Activated CD4-positive, alpha-beta T cell treated with anti-CD3 and anti-CD28 coated beads for 48 hours (primary cell): ENCODE results near the gene ANKRD31.
"Not testable (repeated sequence)": the region's sequence is repeated elsewhere in the genome, so short reads cannot be mapped to it uniquely, and the experiment has no call there.

Source experiments
- DNase-seq: peaks from one replicate; pipeline ENCODE4 v3.0.0-alpha.2; 2020

ANKRD31 gene

GRCh38 chr5:75236322-75237316 is at the start of gene ANKRD31:
TSS of gene ANKRD31 (minus strand) at chr5:75236878. CDS start at chr5:75236686, 192 bp downstream.
- peak; percentile 90 for DNase-seq

- no peak for DNase-seq
Observed at GRCh38 chr5:75286211-75286773, 49.6 kb upstream of the ANKRD31 start.

GRCh38 chr5:75282581-75282980 is 45.9 kb upstream of the ANKRD31 start:
- no peak for DNase-seq

GRCh38 chr5:75281716-75282465 is 45.2 kb upstream of the ANKRD31 start:
- DNase-seq = no peak

GRCh38 chr5:75279321-75279720 is 42.6 kb upstream of the ANKRD31 start:
- DNase-seq = no peak

GRCh38 chr5:75277463-75277862 is 40.8 kb upstream of the ANKRD31 start:
- no peak for DNase-seq

- no peak for DNase-seq
Observed at GRCh38 chr5:75275756-75276155, 39.1 kb upstream of the ANKRD31 start.

GRCh38 chr5:75275147-75275546 is 38.5 kb upstream of the ANKRD31 start:
- no peak for DNase-seq

GRCh38 chr5:75274486-75274885 is 37.8 kb upstream of the ANKRD31 start:
- DNase-seq = no peak

GRCh38 chr5:75270605-75271004 is 33.9 kb upstream of the ANKRD31 start:
- not testable (repeated sequence) for DNase-seq

GRCh38 chr5:75265731-75266130 is 29.1 kb upstream of the ANKRD31 start:
- DNase-seq = no peak

GRCh38 chr5:75262271-75262670 is 25.6 kb upstream of the ANKRD31 start:
- DNase-seq = no peak

- no peak for DNase-seq
Observed at GRCh38 chr5:75260708-75261107, 24.0 kb upstream of the ANKRD31 start.

GRCh38 chr5:75250452-75250851 is 13.8 kb upstream of the ANKRD31 start:
- DNase-seq = not testable (repeated sequence)

- DNase-seq = no peak
Observed at GRCh38 chr5:75245023-75245422, 8.3 kb upstream of the ANKRD31 start.

GRCh38 chr5:75243510-75243909 is 6.8 kb upstream of the ANKRD31 start:
- DNase-seq = no peak

- DNase-seq = no peak
Observed at GRCh38 chr5:75243100-75243499, 6.4 kb upstream of the ANKRD31 start.

- DNase-seq = no peak
Observed at GRCh38 chr5:75242067-75242466, 5.4 kb upstream of the ANKRD31 start.

GRCh38 chr5:75239681-75240080 is 3.0 kb upstream of the ANKRD31 start:
- DNase-seq = no peak

GRCh38 chr5:75235711-75236110 is 967 bp downstream of the ANKRD31 start:
- DNase-seq = no peak

- DNase-seq = no peak
Observed at GRCh38 chr5:75234251-75234650, 2.4 kb downstream of the ANKRD31 start.

- no peak for DNase-seq
Observed at GRCh38 chr5:75226916-75227315, 9.8 kb downstream of the ANKRD31 start.

GRCh38 chr5:75225506-75225905 is 11.2 kb downstream of the ANKRD31 start:
- DNase-seq = no peak
